ENCODE data around the gene AP1B1.

AP1B1 gene

DNA sequence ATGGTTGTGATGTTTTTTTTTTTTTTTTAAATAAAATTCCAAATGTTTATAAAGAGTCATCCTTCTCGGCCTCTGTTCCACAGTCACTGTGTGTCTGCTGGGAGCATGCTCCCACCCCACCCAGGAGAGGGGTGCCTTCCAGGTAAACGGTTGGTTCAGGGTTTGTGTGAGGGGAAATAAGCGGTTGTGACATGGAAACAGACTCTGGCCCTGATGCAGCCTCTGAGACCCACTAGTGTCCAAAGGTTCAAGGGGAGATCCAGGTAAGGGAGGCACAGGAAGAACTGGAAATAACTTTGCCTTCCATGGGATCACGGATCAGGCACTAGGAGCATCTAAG, 87.9 kb downstream of the AP1B1 start:
- POLR2A ChIA-PET, result no interaction called here
- no peak overlapping the region for H3K4me3 ChIP-seq (ENCODE audit: low read depth, low read length)
- DNase-seq (ENCODE audit: low read depth, low spot score), result no peak
- CTCF ChIA-PET, result interaction anchor here (2.9 kb wide), 1 partner anchor 59 kb away, joined by 14 read pairs; no protein-coding TSS in a partner anchor
- no peak for TF ChIP-seq CTCF (IDR thresholded peaks at IDR 0.05; ENCODE audit: insufficient read depth, low read length, missing control alignments)

DNA sequence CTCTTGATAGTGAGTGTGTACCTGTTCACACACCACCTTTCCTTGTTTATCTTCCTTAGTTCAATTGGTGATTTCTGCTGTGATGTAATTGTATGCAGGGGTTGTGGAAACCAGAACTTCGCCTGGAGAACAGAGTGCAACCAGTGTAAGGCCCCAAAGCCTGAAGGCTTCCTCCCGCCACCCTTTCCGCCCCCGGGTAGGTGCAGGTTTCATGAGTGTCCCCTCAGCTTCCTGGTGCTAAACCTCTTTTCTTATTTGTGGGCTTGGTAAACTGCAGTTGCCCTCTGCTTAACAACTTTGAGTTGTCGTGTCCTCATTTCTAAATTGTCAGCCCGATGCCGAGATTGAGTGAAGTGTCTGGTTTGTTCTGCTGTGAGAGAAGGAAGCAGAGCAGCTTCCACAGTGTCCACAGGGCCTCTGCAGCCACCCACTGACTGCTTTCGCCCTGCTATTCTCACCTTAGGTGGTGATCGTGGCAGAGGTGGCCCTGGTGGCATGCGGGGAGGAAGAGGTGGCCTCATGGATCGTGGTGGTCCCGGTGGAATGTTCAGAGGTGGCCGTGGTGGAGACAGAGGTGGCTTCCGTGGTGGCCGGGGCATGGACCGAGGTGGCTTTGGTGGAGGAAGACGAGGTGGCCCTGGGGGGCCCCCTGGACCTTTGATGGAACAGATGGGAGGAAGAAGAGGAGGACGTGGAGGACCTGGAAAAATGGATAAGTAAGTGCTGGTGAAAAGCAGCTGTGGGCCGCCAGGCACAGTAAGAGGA, 89.1 kb downstream of the AP1B1 start:
- ChIA-PET CTCF (interaction anchor here (2.9 kb wide), 1 partner anchor 60 kb away, joined by 14 read pairs; no protein-coding TSS in a partner anchor), POLR2A (no interaction called here)
- no peak overlapping the region for H3K4me3 ChIP-seq (ENCODE audit: low read depth, low read length)
- no peak for DNase-seq (ENCODE audit: low read depth, low spot score)
- TF ChIP-seq CTCF (IDR thresholded peaks at IDR 0.05; ENCODE audit: insufficient read depth, low read length, missing control alignments), result no peak

- CTCF ChIA-PET, result interaction anchor here (1.1 to 2.9 kb wide), 3 partner anchors 14 to 61 kb away, joined by 3 to 14 read pairs (median 3); no protein-coding TSS in a partner anchor
- POLR2A ChIA-PET, result no interaction called here
- no peak overlapping the region for H3K4me3 ChIP-seq (ENCODE audit: low read depth, low read length)
- TF ChIP-seq CTCF (IDR thresholded peaks at IDR 0.05; ENCODE audit: insufficient read depth, low read length, missing control alignments), result no peak
- DNase-seq (ENCODE audit: low read depth, low spot score), result no peak
Observed at GRCh38 chr22:29298641-29299040, 89.7 kb downstream of the AP1B1 start.

DNA sequence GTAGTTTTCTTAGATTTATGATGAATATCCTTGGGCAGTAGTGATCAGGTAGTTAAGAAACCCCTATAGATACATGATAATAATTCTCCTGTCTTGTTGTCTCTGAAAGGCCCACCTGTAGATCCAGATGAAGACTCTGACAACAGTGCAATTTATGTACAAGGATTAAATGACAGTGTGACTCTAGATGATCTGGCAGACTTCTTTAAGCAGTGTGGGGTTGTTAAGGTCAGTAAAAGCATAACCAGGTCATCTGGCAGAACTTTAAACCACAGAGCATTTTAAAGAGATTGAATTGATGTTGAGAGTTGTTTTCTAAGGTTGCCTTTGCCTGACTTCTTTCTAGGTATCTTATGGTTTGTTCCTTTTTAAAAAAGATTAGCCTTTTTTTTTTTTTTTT, 96.0 kb downstream of the AP1B1 start:
- ChIA-PET CTCF (interaction anchor here (2.0 kb wide), 1 partner anchor 13 kb away, joined by 5 read pairs; the partner anchor contains the start of gene GAS2L1), POLR2A (no interaction called here)
- TF ChIP-seq CTCF (IDR thresholded peaks at IDR 0.05; ENCODE audit: insufficient read depth, low read length, missing control alignments), result no peak
- H3K4me3 ChIP-seq (ENCODE audit: low read depth, low read length), result no peak overlapping the region
- DNase-seq (ENCODE audit: low read depth, low spot score), result no peak

- DNase-seq (ENCODE audit: low read depth, low spot score), result no peak
- TF ChIP-seq CTCF (IDR thresholded peaks at IDR 0.05; ENCODE audit: insufficient read depth, low read length, missing control alignments), result no peak
- H3K4me3 ChIP-seq (ENCODE audit: low read depth, low read length), result no peak overlapping the region
- ChIA-PET POLR2A (no interaction called here), CTCF (interaction anchor here (1.1 to 1.3 kb wide), 2 partner anchors 14 to 18 kb away, joined by 3 read pairs; no protein-coding TSS in a partner anchor)
Observed at GRCh38 chr22:29291215-29291614, 97.2 kb downstream of the AP1B1 start.

DNA sequence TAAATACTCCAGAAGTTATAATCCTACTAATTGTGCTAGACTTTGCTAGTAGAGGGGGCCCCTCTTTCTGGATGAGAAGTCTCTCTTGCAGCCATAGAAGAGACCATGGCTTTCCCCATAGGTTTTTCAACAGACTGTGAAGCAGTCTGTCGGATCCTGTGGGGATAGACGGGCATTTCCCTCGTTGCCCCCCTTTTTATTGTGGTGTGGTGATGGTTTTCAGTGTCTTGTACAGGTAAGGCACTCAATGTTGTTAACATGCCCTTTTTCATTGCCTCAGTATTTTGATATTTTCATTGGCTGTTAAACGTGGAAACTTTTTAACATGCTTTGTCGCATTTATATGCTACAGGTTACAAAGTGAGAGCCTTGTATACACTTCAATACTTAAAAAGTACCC, 98.3 kb downstream of the AP1B1 start:
- no peak for TF ChIP-seq CTCF (IDR thresholded peaks at IDR 0.05; ENCODE audit: insufficient read depth, low read length, missing control alignments)
- no peak for DNase-seq (ENCODE audit: low read depth, low spot score)
- no peak overlapping the region for H3K4me3 ChIP-seq (ENCODE audit: low read depth, low read length)
- ChIA-PET POLR2A (no interaction called here), CTCF (interaction anchor here (1.3 kb wide), 1 partner anchor 13 kb away, joined by 3 read pairs; no protein-coding TSS in a partner anchor)

Data from AG04449 (cell line).